Neural progenitor cell (in vitro differentiated cells): ENCODE results near the gene RAET1L. TPM values are rescaled to one million over a fixed set of nuclear protein-coding genes. Genes with fewer than 3 reads are reported as not detected.

Source experiments
- DNase-seq: peaks from one replicate; pipeline ENCODE4 v3.0.0-alpha.2; 2016; ENCODE audit warnings: low spot score
- H2AFZ ChIP-seq: fragments of 200-600 bp; sonication (generic); replicated peaks from 2 replicates; pipeline ENCODE4 v1.6.1; 2016; ENCODE audit warnings: antibody characterized with exemption
- H3F3A ChIP-seq: fragments of 200-600 bp; sonication (generic); 2 replicates; pipeline ENCODE4 v1.6.1; 2016; ENCODE audit warnings: antibody characterized with exemption, low read depth
- H3K27ac ChIP-seq: fragments of 200-600 bp; sonication (generic); 2 replicates; pipeline ENCODE4 v1.5.1; 2016; ENCODE audit warnings: mild to moderate bottlenecking
- H3K27me3 ChIP-seq: fragments of 200-600 bp; sonication (generic); 2 replicates; pipeline ENCODE4 v1.6.1; 2016; ENCODE audit warnings: mild to moderate bottlenecking, moderate library complexity
- H3K36me3 ChIP-seq: fragments of 200-600 bp; sonication (generic); 2 replicates; pipeline ENCODE4 v1.5.1; 2016
- H3K4me1 ChIP-seq: fragments of 200-600 bp; sonication (generic); 2 replicates; pipeline ENCODE4 v1.6.1; 2016; ENCODE audit warnings: mixed run types
- H3K4me2 ChIP-seq: fragments of 200-600 bp; sonication (generic); 2 replicates; pipeline ENCODE4 v1.6.1; 2016
- H3K4me3 ChIP-seq: fragments of 200-600 bp; sonication (generic); 2 replicates; pipeline ENCODE4 v1.5.1; 2016
- H3K79me2 ChIP-seq: fragments of 200-600 bp; sonication (generic); 2 replicates; pipeline ENCODE4 v1.6.1; 2016; ENCODE audit warnings: low read depth
- H3K9ac ChIP-seq: fragments of 200-600 bp; sonication (generic); 2 replicates; pipeline ENCODE4 v1.6.1; 2016
- H3K9me3 ChIP-seq: fragments of 200-600 bp; sonication (generic); 2 replicates; pipeline ENCODE4 v1.5.1; 2016; ENCODE audit warnings: low read depth
- H4K20me1 ChIP-seq: fragments of 200-600 bp; sonication (generic); 2 replicates; pipeline ENCODE4 v1.6.1; 2016; ENCODE audit warnings: low read depth
- H3K27ac Mint-ChIP-seq: 3 replicates; pipeline ENCODE4 v1.8.0; 2021; ENCODE audit warnings: mixed read lengths
- H3K27me3 Mint-ChIP-seq: 2 replicates; pipeline ENCODE4 v1.8.0; 2022; ENCODE audit warnings: low read depth, mild to moderate bottlenecking, inconsistent platforms, moderate library complexity, mixed read lengths; ENCODE audit not compliant: insufficient read depth
- H3K36me3 Mint-ChIP-seq: 3 replicates; pipeline ENCODE4 v1.8.0; 2021; ENCODE audit warnings: mixed read lengths
- H3K4me1 Mint-ChIP-seq: 3 replicates; pipeline ENCODE4 v1.8.0; 2021; ENCODE audit warnings: mixed read lengths
- H3K4me3 Mint-ChIP-seq: 3 replicates; pipeline ENCODE4 v1.8.0; 2021; ENCODE audit warnings: mild to moderate bottlenecking, moderate library complexity, mixed read lengths
- H3K9me3 Mint-ChIP-seq: 3 replicates; pipeline ENCODE4 v1.8.0; 2020; ENCODE audit warnings: mixed read lengths
- CTCF ChIP-seq: fragments of 200-600 bp; sonication (generic); IDR thresholded peaks from 2 replicates; pipeline ENCODE4 v1.5.1; 2017; ENCODE audit warnings: antibody characterized with exemption, mild to moderate bottlenecking
- EZH2 ChIP-seq: fragments of 200-600 bp; sonication (generic); IDR thresholded peaks from 2 replicates; pipeline ENCODE4 v1.6.1; 2017; ENCODE audit warnings: antibody characterized with exemption, mild to moderate bottlenecking, moderate library complexity
- EZH2phosphoT487 ChIP-seq: fragments of 200-600 bp; sonication (generic); IDR thresholded peaks from 2 replicates; pipeline ENCODE4 v1.6.1; 2017; ENCODE audit warnings: antibody characterized with exemption
- total RNA-seq: library from RNA; depleted of rRNA; stranded (reverse); fragments of >200 nt; gene quantifications from 2 replicates; pipeline ENCODE4 v1.2.3, GENCODE V29; 2015; ENCODE audit warnings: low replicate concordance

RAET1L gene
- total RNA-seq, 1 donor from 2014 or later: not detected

- no peaks in the 10 kb centered on the region for H4K20me1 ChIP-seq
- no peak for DNase-seq
- H3K36me3 ChIP-seq: no peaks in the 10 kb centered on the region
- H2AFZ ChIP-seq: no peak overlapping the region
- no peaks in the 10 kb centered on the region for H3K9me3 ChIP-seq
- Mint-ChIP-seq H3K36me3 (no peaks in the 10 kb centered on the region), H3K4me3 (no peak overlapping the region), H3K9me3 (no peaks in the 10 kb centered on the region), H3K27ac (peak overlapping the region; percentile 81), H3K27me3 (peaks cover 22% of the 10 kb centered on the region), H3K4me1 (no peaks in the 10 kb centered on the region)
- no peak overlapping the region for H3K4me2 ChIP-seq
- no peaks in the 10 kb centered on the region for H3F3A ChIP-seq
- H3K79me2 ChIP-seq: no peaks in the 10 kb centered on the region
- H3K4me3 ChIP-seq: no peak overlapping the region
- no peak overlapping the region for H3K9ac ChIP-seq
- no peaks in the 10 kb centered on the region for H3K4me1 ChIP-seq
- TF ChIP-seq EZH2phosphoT487: no peak
- TF ChIP-seq CTCF: no peak
- TF ChIP-seq EZH2: no peak
- no peak overlapping the region for H3K27ac ChIP-seq
- H3K27me3 ChIP-seq: peaks cover 68% of the 10 kb centered on the region
Observed at GRCh38 chr6:150028799-150029198, 3.5 kb upstream of the RAET1L start.

GRCh38 chr6:150027806-150028565 lies 2.7 kb upstream of the RAET1L start:
- Histone ChIP-seq H3K36me3 (no peaks in the 10 kb centered on the region), H3K9me3 (no peaks in the 10 kb centered on the region), H3K4me2 (no peak overlapping the region), H3K27ac (no peak overlapping the region), H3K79me2 (no peaks in the 10 kb centered on the region), H3F3A (no peaks in the 10 kb centered on the region), H4K20me1 (no peaks in the 10 kb centered on the region), H3K4me1 (no peaks in the 10 kb centered on the region), H3K4me3 (no peak overlapping the region), H2AFZ (no peak overlapping the region), H3K9ac (no peak overlapping the region), H3K27me3 (peaks cover 60% of the 10 kb centered on the region)
- Mint-ChIP-seq H3K36me3 (no peaks in the 10 kb centered on the region), H3K27ac (no peak overlapping the region), H3K4me1 (no peaks in the 10 kb centered on the region), H3K27me3 (peaks cover 17% of the 10 kb centered on the region), H3K9me3 (no peaks in the 10 kb centered on the region), H3K4me3 (no peak overlapping the region)
- no peak for DNase-seq
- TF ChIP-seq EZH2phosphoT487: no peak
- TF ChIP-seq EZH2: no peak
- TF ChIP-seq CTCF: no peak

GRCh38 chr6:150026976-150027805 lies 1.9 kb upstream of the RAET1L start:
- DNase-seq: no peak
- no peak overlapping the region for H3K27ac ChIP-seq
- H3K9ac ChIP-seq: no peak overlapping the region
- H3K4me2 ChIP-seq: no peak overlapping the region
- H3K36me3 Mint-ChIP-seq: no peaks in the 10 kb centered on the region
- no peaks in the 10 kb centered on the region for H3F3A ChIP-seq
- H3K79me2 ChIP-seq: no peaks in the 10 kb centered on the region
- no peaks in the 10 kb centered on the region for H3K9me3 Mint-ChIP-seq
- no peak for TF ChIP-seq CTCF
- TF ChIP-seq EZH2phosphoT487: no peak
- no peak for TF ChIP-seq EZH2
- peaks cover 53% of the 10 kb centered on the region for H3K27me3 ChIP-seq
- H3K4me3 ChIP-seq: no peak overlapping the region
- no peak overlapping the region for H3K4me3 Mint-ChIP-seq
- no peaks in the 10 kb centered on the region for H3K4me1 Mint-ChIP-seq
- peaks cover 12% of the 10 kb centered on the region for H3K27me3 Mint-ChIP-seq
- H3K27ac Mint-ChIP-seq: no peak overlapping the region
- no peaks in the 10 kb centered on the region for H3K36me3 ChIP-seq
- H2AFZ ChIP-seq: no peak overlapping the region
- H3K4me1 ChIP-seq: no peaks in the 10 kb centered on the region
- no peaks in the 10 kb centered on the region for H3K9me3 ChIP-seq
- H4K20me1 ChIP-seq: no peaks in the 10 kb centered on the region
